ENCODE results near the gene VPS52. TPM values are rescaled to one million over a fixed set of nuclear protein-coding genes. Genes with fewer than 3 reads are reported as not detected.
A peak's percentile ranks its signal among the peaks of the same experiment; 100 is the strongest.

VPS52 gene
- total and polyA plus RNA-seq, 9 of the 15 experiments (the other 6 are each of a cell fraction or from before 2014, with no cell fraction given): 24.4 to 103 (median 40.2) TPM

DNA sequence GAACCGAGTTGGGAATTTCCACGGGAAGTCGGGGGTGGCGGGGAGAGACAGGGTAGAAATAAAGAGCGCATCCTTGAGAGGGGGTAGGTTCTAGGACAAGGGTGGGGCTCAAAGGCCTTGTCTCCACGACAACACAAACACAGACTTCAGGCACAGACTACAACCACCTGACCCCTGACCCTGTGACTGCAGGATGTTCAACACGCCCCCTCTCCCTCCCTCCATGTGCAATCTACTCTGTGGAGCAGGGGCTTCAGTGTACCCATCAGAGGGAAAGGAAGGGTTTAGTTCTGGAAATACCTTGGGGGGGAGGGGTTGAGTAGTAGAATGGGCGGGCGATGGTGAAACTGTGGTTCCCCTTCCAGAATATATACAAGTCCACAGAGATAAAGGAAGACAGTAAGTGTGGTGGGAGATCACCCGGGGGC lies 42.9 kb upstream of the VPS52 start (continued):
- TF ChIP-seq, protein P1, sequence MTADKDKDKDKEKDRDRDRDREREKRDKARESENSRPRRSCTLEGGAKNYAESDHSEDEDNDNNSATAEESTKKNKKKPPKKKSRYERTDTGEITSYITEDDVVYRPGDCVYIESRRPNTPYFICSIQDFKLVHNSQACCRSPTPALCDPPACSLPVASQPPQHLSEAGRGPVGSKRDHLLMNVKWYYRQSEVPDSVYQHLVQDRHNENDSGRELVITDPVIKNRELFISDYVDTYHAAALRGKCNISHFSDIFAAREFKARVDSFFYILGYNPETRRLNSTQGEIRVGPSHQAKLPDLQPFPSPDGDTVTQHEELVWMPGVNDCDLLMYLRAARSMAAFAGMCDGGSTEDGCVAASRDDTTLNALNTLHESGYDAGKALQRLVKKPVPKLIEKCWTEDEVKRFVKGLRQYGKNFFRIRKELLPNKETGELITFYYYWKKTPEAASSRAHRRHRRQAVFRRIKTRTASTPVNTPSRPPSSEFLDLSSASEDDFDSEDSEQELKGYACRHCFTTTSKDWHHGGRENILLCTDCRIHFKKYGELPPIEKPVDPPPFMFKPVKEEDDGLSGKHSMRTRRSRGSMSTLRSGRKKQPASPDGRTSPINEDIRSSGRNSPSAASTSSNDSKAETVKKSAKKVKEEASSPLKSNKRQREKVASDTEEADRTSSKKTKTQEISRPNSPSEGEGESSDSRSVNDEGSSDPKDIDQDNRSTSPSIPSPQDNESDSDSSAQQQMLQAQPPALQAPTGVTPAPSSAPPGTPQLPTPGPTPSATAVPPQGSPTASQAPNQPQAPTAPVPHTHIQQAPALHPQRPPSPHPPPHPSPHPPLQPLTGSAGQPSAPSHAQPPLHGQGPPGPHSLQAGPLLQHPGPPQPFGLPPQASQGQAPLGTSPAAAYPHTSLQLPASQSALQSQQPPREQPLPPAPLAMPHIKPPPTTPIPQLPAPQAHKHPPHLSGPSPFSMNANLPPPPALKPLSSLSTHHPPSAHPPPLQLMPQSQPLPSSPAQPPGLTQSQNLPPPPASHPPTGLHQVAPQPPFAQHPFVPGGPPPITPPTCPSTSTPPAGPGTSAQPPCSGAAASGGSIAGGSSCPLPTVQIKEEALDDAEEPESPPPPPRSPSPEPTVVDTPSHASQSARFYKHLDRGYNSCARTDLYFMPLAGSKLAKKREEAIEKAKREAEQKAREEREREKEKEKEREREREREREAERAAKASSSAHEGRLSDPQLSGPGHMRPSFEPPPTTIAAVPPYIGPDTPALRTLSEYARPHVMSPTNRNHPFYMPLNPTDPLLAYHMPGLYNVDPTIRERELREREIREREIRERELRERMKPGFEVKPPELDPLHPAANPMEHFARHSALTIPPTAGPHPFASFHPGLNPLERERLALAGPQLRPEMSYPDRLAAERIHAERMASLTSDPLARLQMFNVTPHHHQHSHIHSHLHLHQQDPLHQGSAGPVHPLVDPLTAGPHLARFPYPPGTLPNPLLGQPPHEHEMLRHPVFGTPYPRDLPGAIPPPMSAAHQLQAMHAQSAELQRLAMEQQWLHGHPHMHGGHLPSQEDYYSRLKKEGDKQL (CRISPR knock-in tag; IDR thresholded peaks at IDR 0.05; ENCODE audit: borderline replicate concordance): no peak
- TF ChIP-seq ZNF316 (IDR thresholded peaks at IDR 0.05) (no peak), RBM34 (IDR thresholded peaks at IDR 0.05; ENCODE audit: borderline replicate concordance, insufficient read depth, low read length) (no peak), ZZZ3 (IDR thresholded peaks at IDR 0.05) (no peak), KDM5B (IDR thresholded peaks at IDR 0.05; ENCODE audit: insufficient replicate concordance, low read depth, low read length) (peak; percentile 15), CBX5 (IDR thresholded peaks at IDR 0.05; ENCODE audit: borderline replicate concordance, low read depth) (no peak), EWSR1 (IDR thresholded peaks at IDR 0.05; ENCODE audit: borderline replicate concordance, low read depth, partially characterized antibody) (no peak), CHD2 (IDR thresholded peaks at IDR 0.05; ENCODE audit: low read depth, low read length) (peak; percentile 44; the same call in 1 of the 2 replicates), TBP (optimal IDR thresholded peaks at IDR 0.05; ENCODE audit: low read depth, low read length) (no peak), L3MBTL2 (IDR thresholded peaks at IDR 0.05) (no peak), ZNF253 (CRISPR knock-in tag; conservative IDR thresholded peaks at IDR 0.05) (no peak), ASH1L (IDR thresholded peaks at IDR 0.05; ENCODE audit: borderline replicate concordance, low read depth, partially characterized antibody) (no peak), ESRRA (IDR thresholded peaks at IDR 0.05; ENCODE audit: borderline replicate concordance, low read depth) (no peak), CHD1 (IDR thresholded peaks at IDR 0.05; ENCODE audit: low read length) (no peak), NFYB (IDR thresholded peaks at IDR 0.05; ENCODE audit: extremely low read depth, insufficient read length) (no peak), TSC22D4 (tag; IDR thresholded peaks at IDR 0.05) (no peak)
- TF ChIP-seq, protein P2, sequence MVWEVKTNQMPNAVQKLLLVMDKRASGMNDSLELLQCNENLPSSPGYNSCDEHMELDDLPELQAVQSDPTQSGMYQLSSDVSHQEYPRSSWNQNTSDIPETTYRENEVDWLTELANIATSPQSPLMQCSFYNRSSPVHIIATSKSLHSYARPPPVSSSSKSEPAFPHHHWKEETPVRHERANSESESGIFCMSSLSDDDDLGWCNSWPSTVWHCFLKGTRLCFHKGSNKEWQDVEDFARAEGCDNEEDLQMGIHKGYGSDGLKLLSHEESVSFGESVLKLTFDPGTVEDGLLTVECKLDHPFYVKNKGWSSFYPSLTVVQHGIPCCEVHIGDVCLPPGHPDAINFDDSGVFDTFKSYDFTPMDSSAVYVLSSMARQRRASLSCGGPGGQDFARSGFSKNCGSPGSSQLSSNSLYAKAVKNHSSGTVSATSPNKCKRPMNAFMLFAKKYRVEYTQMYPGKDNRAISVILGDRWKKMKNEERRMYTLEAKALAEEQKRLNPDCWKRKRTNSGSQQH (CRISPR knock-in tag; IDR thresholded peaks at IDR 0.05): no peak
- TF ChIP-seq, protein P3, sequence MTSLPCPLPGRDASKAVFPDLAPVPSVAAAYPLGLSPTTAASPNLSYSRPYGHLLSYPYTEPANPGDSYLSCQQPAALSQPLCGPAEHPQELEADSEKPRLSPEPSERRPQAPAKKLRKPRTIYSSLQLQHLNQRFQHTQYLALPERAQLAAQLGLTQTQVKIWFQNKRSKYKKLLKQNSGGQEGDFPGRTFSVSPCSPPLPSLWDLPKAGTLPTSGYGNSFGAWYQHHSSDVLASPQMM (CRISPR knock-in tag; IDR thresholded peaks at IDR 0.05): no peak
- TF ChIP-seq, protein P4, sequence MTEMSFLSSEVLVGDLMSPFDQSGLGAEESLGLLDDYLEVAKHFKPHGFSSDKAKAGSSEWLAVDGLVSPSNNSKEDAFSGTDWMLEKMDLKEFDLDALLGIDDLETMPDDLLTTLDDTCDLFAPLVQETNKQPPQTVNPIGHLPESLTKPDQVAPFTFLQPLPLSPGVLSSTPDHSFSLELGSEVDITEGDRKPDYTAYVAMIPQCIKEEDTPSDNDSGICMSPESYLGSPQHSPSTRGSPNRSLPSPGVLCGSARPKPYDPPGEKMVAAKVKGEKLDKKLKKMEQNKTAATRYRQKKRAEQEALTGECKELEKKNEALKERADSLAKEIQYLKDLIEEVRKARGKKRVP (CRISPR knock-in tag; IDR thresholded peaks at IDR 0.05): no peak
- TF ChIP-seq, protein P5, sequence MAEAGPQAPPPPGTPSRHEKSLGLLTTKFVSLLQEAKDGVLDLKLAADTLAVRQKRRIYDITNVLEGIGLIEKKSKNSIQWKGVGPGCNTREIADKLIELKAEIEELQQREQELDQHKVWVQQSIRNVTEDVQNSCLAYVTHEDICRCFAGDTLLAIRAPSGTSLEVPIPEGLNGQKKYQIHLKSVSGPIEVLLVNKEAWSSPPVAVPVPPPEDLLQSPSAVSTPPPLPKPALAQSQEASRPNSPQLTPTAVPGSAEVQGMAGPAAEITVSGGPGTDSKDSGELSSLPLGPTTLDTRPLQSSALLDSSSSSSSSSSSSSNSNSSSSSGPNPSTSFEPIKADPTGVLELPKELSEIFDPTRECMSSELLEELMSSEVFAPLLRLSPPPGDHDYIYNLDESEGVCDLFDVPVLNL (CRISPR knock-in tag; IDR thresholded peaks at IDR 0.05; ENCODE audit: low read depth): no peak
